GM18517 (cell line): ENCODE results near the gene SOWAHA.
A peak's percentile ranks its signal among the peaks of the same experiment; 100 is the strongest.
"Not testable (repeated sequence)": the region's sequence is repeated elsewhere in the genome, so short reads cannot be mapped to it uniquely, and the experiment has no call there.

Experiments
- ATAC-seq: cut with Tn5 transposase; IDR thresholded peaks from one replicate; pipeline ENCODE4 v1.9.1; 2021; ENCODE audit warnings: mild to moderate bottlenecking, moderate library complexity; ENCODE audit not compliant: unreplicated experiment

The SOWAHA gene

GRCh38 chr5:132848270-132848669, 35.2 kb downstream of the SOWAHA start:
- no peak for ATAC-seq

- no peak for ATAC-seq
These were observed 36.2 kb downstream of the SOWAHA start for GRCh38 chr5:132849347-132849746.

- ATAC-seq, result no peak
These were observed 37.0 kb downstream of the SOWAHA start for GRCh38 chr5:132850066-132850465.

GRCh38 chr5:132853323-132853722, 40.2 kb downstream of the SOWAHA start:
- ATAC-seq, result no peak

GRCh38 chr5:132853790-132854189, 40.7 kb downstream of the SOWAHA start:
- ATAC-seq, result no peak

GRCh38 chr5:132854301-132854700, 41.2 kb downstream of the SOWAHA start:
- ATAC-seq, result no peak

- ATAC-seq, result not testable (repeated sequence)
These were observed 41.9 kb downstream of the SOWAHA start for GRCh38 chr5:132854992-132855391.

- ATAC-seq, result no peak
These were observed 42.9 kb downstream of the SOWAHA start for GRCh38 chr5:132856011-132856410.

GRCh38 chr5:132859889-132860437, 46.9 kb downstream of the SOWAHA start:
- ATAC-seq, result no peak

- no peak for ATAC-seq
These were observed 47.6 kb downstream of the SOWAHA start for GRCh38 chr5:132860742-132861141.

GRCh38 chr5:132865668-132866341, 52.7 kb downstream of the SOWAHA start:
- ATAC-seq, result peak; percentile 13
